H1 (cell line): ENCODE measurements around the gene ARHGEF6. TPM values are rescaled to one million over a fixed set of nuclear protein-coding genes. Genes with fewer than 3 reads are reported as not detected.

Experiments
- SRF ChIP-seq: IDR thresholded peaks from 2 replicates; pipeline ENCODE4 v1.6.1; 2011; ENCODE audit warnings: mild to moderate bottlenecking, low read depth, low read length, moderate library complexity
- polyA plus RNA-seq, 7 experiments: library from polyadenylated mRNA; depleted of rRNA in 3 of 7; stranded (reverse) in 5 of 7; unstranded in 2 of 7; fragments of >200 nt in 5 of 7; fragments of 200-250 nt in 2 of 7; gene quantifications; 1 replicate in 5 of 7; 2 replicates in 1 of 7; 4 replicates in 1 of 7; pipeline versions ENCODE4 v1.2.1 to v1.2.3, GENCODE V29; 2011 to 2013; ENCODE audit warnings: missing spikeins in 2 of 7, mixed read lengths in 2 of 7
- total RNA-seq: library from RNA; stranded (reverse); fragmentation: NEBNext Ultra II Directional; extraction: Animal tissue kit (Norgen Biotek cat#: 25700); gene quantifications from 2 replicates; pipeline ENCODE4 v1.2.1, GENCODE V29; 2021
- TF ChIP-seq, protein P1 (sequence below): IDR thresholded peaks from 2 replicates; pipeline ENCODE4 v1.6.1; 2011; ENCODE audit warnings: low read depth, mild to moderate bottlenecking, low read length; ENCODE audit not compliant: insufficient read depth
- TF ChIP-seq, protein P2 (sequence below): IDR thresholded peaks from 2 replicates; pipeline ENCODE4 v1.6.1; 2012; ENCODE audit warnings: inconsistent platforms

The ARHGEF6 gene
- total and polyA plus RNA-seq, 2 of the 8 experiments (the other 6 are each of a cell fraction or from before 2014, with no cell fraction given) = 3.6 to 3.7 TPM

DNA sequence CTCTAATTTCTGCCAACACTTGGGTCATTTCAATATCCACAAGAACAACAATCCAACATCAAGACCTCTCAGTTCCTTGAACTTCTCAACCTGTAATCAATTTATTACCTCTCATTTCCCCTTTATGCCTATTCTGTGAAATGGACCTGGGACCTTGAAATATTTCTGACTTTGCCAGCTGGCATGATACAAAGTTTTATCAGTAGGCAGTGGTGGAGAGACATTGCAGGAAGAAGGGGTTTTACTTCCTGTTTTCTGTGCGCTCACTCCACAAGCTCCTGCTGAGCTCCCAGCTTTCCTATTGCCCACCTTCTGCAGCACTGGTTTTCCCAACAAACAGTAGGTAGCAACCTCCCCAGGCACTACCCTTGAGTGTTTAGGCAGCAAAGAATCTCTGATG lies 3.5 kb upstream of the ARHGEF6 start (continued):
- TF ChIP-seq, protein P1, sequence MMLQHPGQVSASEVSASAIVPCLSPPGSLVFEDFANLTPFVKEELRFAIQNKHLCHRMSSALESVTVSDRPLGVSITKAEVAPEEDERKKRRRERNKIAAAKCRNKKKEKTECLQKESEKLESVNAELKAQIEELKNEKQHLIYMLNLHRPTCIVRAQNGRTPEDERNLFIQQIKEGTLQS = no peak
- TF ChIP-seq, protein P2, sequence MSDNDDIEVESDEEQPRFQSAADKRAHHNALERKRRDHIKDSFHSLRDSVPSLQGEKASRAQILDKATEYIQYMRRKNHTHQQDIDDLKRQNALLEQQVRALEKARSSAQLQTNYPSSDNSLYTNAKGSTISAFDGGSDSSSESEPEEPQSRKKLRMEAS = no peak
- TF ChIP-seq SRF = no peak
